DOHH2 (cell line): ENCODE results near the gene GUF1.

Experiments used
- EZH2phosphoT487 ChIP-seq: fragments of 200-600 bp; sonication (generic); IDR thresholded peaks from 2 replicates; pipeline ENCODE4 v1.6.1; 2017; ENCODE audit warnings: borderline replicate concordance, mild to moderate bottlenecking, antibody characterized with exemption, low read length, moderate library complexity, mixed read lengths
- TF ChIP-seq, protein P1 (sequence below): fragments of 200-600 bp; sonication (generic); IDR thresholded peaks from one replicate; pipeline ENCODE4 v1.5.1; 2014; ENCODE audit warnings: antibody characterized with exemption, mild to moderate bottlenecking, low read depth, low read length; ENCODE audit not compliant: poor library complexity, severe bottlenecking

DNA sequence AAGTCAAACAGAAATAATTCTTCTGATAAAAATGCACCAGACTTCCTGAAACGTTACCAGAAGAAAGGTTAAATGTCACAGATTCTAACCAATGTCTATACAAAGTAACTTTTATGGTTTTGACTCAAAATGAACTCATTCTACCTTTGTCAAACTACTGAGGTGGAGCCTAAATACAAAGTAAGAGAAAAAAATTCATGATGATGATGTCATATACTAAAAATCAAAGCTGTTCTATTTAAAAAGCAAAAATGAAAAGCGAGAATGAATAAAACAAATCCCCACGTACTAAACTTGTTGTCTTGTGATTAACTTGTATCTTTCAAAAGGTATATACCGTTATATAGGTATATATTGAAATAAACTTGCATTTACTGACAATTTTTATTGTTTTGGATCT lies 26.5 kb downstream of the GUF1 start:
- TF ChIP-seq, protein P1, sequence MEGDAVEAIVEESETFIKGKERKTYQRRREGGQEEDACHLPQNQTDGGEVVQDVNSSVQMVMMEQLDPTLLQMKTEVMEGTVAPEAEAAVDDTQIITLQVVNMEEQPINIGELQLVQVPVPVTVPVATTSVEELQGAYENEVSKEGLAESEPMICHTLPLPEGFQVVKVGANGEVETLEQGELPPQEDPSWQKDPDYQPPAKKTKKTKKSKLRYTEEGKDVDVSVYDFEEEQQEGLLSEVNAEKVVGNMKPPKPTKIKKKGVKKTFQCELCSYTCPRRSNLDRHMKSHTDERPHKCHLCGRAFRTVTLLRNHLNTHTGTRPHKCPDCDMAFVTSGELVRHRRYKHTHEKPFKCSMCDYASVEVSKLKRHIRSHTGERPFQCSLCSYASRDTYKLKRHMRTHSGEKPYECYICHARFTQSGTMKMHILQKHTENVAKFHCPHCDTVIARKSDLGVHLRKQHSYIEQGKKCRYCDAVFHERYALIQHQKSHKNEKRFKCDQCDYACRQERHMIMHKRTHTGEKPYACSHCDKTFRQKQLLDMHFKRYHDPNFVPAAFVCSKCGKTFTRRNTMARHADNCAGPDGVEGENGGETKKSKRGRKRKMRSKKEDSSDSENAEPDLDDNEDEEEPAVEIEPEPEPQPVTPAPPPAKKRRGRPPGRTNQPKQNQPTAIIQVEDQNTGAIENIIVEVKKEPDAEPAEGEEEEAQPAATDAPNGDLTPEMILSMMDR: no peak
- TF ChIP-seq EZH2phosphoT487: no peak
